Thyroid gland (tissue), 4 donors: ENCODE results near the gene CORO1C. TPM values are rescaled to one million over a fixed set of nuclear protein-coding genes. Genes with fewer than 3 reads are reported as not detected.

Experiments used
- DNase-seq, 2 donors: peaks; one replicate each; pipeline ENCODE4 v3.0.0-alpha.2; 2019
- H3K27ac ChIP-seq, 3 donors: fragments of 200-600 bp; sonication (generic); 1 replicate in 2 of 3; 2 replicates in 1 of 3; pipeline ENCODE4 v1.5.1; 2016 to 2019; ENCODE audit warnings: mild to moderate bottlenecking in 1 of 3, moderate library complexity in 1 of 3
- H3K27me3 ChIP-seq: fragments of 200-600 bp; sonication (generic); one replicate; pipeline ENCODE4 v1.5.1; 2019
- H3K36me3 ChIP-seq, 2 donors: fragments of 200-600 bp; sonication (generic); one replicate each; pipeline ENCODE4 v1.5.1; 2016 to 2019
- H3K4me1 ChIP-seq, 2 donors: fragments of 200-600 bp; sonication (generic); one replicate each; pipeline ENCODE4 v1.5.1; 2017 to 2019
- H3K4me3 ChIP-seq, 3 donors: fragments of 200-600 bp; sonication (generic); replicated peaks in 1 of 3; 1 replicate in 2 of 3; 2 replicates in 1 of 3; pipeline ENCODE4 v1.5.1; 2016; ENCODE audit warnings: mild to moderate bottlenecking in 1 of 3
- H3K9me3 ChIP-seq: fragments of 200-600 bp; sonication (generic); one replicate; pipeline ENCODE4 v1.5.1; 2017
- POLR2A ChIP-seq, 2 donors: fragments of 450-650 bp; IDR thresholded peaks; one replicate each; pipeline ENCODE4 v1.6.1; 2017; ENCODE audit warnings: antibody characterized with exemption in 2 of 2, mild to moderate bottlenecking in 2 of 2, moderate library complexity in 1 of 2
- WGBS, 2 donors: methylation state at CpG; one replicate each; pipeline ENCODE4 v1.1.5; 2017; 5-methylcytosine and 5-hydroxymethylcytosine counted together
- intact Hi-C: fragments of 100-400 bp; cut with DNase I; formaldehyde crosslinking; loops from one replicate; pipeline ENCODE4 v1.15.1; 2023
- total RNA-seq, 4 donors: library from RNA; depleted of rRNA; stranded (reverse); fragments of >200 nt; gene quantifications; one replicate each; pipeline ENCODE4 v1.2.3, GENCODE V29; 2016
- TF ChIP-seq, protein P1 (sequence below), 6 experiments: fragments of 200-600 bp in 3 of 6; fragments of 450-650 bp in 3 of 6; sonication (generic) in 3 of 6; IDR thresholded peaks; one replicate each; pipeline ENCODE4 v1.5.1; 2016 to 2019; ENCODE audit warnings: antibody characterized with exemption in 6 of 6, mild to moderate bottlenecking in 2 of 6, inconsistent platforms in 1 of 6, moderate library complexity in 1 of 6

The CORO1C gene
- total RNA-seq, 4 donors from 2014 or later, result 22.0 to 63.6 (median 30.1) TPM

DNA sequence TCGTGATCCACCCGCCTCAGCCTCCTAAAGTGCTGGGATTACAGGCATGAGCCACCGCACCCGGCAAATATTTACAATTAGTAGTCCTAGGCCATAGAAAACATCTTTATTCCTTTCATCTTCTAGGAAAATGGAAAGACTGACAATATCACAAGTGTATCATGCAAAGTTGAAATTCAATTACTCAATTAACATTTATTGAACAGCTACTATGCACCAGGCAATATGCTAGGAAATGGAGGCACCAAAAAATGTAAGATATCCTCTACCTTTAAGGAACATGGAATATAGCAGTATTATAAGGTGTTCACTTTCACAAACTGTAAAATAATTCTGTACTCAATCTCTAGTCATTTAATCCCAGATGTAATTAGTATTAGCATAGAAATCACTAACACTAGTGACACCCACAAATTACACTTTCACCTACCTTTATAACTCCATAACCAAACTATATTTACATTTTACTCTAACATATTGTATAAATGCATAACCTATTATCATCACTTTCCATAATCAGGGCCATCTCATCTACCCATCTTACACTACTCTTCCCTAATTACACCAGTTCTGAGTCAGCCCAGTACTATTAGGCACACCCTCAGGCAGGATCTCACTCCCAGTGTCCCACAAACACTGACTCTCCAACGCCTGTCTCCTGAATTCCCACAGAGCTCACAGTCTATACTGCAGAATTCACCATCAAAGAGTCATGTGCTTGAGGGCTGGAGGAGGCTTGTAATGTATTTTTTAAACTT lies 10.4 kb downstream of the CORO1C start:
- no peak overlapping the region for H3K4me3 ChIP-seq
- H3K4me1 ChIP-seq, result no peaks in the 10 kb centered on the region
- intact Hi-C loops, result no loop called here
- TF ChIP-seq POLR2A (IDR thresholded peaks at IDR 0.05), result no peak
- TF ChIP-seq, protein P1, sequence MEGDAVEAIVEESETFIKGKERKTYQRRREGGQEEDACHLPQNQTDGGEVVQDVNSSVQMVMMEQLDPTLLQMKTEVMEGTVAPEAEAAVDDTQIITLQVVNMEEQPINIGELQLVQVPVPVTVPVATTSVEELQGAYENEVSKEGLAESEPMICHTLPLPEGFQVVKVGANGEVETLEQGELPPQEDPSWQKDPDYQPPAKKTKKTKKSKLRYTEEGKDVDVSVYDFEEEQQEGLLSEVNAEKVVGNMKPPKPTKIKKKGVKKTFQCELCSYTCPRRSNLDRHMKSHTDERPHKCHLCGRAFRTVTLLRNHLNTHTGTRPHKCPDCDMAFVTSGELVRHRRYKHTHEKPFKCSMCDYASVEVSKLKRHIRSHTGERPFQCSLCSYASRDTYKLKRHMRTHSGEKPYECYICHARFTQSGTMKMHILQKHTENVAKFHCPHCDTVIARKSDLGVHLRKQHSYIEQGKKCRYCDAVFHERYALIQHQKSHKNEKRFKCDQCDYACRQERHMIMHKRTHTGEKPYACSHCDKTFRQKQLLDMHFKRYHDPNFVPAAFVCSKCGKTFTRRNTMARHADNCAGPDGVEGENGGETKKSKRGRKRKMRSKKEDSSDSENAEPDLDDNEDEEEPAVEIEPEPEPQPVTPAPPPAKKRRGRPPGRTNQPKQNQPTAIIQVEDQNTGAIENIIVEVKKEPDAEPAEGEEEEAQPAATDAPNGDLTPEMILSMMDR (IDR thresholded peaks at IDR 0.05), result no peak
- no peaks in the 10 kb centered on the region for H3K27me3 ChIP-seq
- 93% methylated on average over 5 of the region's 5 CpGs for WGBS, 2 donors
- no peak overlapping the region for H3K27ac ChIP-seq
- H3K9me3 ChIP-seq, result no peaks in the 10 kb centered on the region
- no peaks in the 10 kb centered on the region for H3K36me3 ChIP-seq
- DNase-seq, result no peak

DNA sequence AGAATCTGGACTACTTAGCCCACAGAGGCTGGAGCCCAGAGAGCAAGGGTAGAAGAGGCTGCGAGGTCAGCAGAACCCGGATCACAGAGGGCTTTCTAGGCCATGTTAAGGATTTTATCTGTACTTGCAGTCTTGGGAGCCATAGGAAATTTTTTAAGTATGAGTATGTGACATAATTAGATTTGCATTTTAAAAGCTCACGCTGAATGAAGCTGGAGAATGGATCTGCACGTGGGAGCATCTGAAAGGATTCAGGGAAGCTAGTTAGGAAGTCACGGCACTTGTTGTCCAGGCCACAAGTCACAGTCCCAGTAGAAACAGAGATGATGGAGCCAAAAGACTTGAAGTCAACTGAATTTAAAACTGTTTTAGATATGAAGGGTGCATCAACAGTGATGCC lies 14.1 kb downstream of the CORO1C start:
- WGBS, 2 donors, result 95% methylated on average over 5 of the region's 5 CpGs
- TF ChIP-seq POLR2A (IDR thresholded peaks at IDR 0.05), result no peak
- TF ChIP-seq, protein P1 (IDR thresholded peaks at IDR 0.05), result no peak
- intact Hi-C loops, result no loop called here
- Histone ChIP-seq H3K36me3 (no peaks in the 10 kb centered on the region), H3K9me3 (no peaks in the 10 kb centered on the region), H3K4me3 (no peak overlapping the region), H3K27me3 (no peaks in the 10 kb centered on the region), H3K27ac (no peak overlapping the region), H3K4me1 (peaks cover 3 to 7% of the 10 kb centered on the region in 2 donors)
- no peak for DNase-seq

DNA sequence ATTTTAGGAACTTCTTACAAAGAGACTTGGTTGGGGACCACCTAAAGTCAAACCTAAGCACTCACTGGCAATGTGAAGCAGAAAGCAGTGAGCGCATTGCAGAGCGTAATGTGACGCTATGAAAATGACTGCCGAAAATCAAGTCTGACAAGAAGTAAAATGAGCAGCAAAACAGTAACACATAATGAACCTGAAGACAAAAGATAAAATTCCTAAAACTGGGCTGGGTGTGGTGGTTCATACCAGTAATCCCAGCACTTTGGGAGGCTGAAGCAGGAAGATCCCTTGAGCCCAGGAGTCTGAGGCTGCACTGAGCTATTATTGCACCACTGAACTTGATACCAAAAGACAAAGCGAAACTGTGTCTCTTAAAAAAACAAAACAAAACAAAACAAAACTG lies 16.5 kb downstream of the CORO1C start:
- TF ChIP-seq, protein P1 (IDR thresholded peaks at IDR 0.05), result no peak
- TF ChIP-seq POLR2A (IDR thresholded peaks at IDR 0.05), result no peak
- WGBS, 2 donors, result 96 to 98% methylated on average over 5 of the region's 5 CpGs
- no peaks in the 10 kb centered on the region for H3K36me3 ChIP-seq
- intact Hi-C loops, result no loop called here
- no peaks in the 10 kb centered on the region for H3K9me3 ChIP-seq
- DNase-seq, result no peak
- H3K4me1 ChIP-seq, result peaks cover 3 to 13% of the 10 kb centered on the region in 2 donors
- no peak overlapping the region for H3K4me3 ChIP-seq
- H3K27ac ChIP-seq, result no peak overlapping the region
- H3K27me3 ChIP-seq, result no peaks in the 10 kb centered on the region

DNA sequence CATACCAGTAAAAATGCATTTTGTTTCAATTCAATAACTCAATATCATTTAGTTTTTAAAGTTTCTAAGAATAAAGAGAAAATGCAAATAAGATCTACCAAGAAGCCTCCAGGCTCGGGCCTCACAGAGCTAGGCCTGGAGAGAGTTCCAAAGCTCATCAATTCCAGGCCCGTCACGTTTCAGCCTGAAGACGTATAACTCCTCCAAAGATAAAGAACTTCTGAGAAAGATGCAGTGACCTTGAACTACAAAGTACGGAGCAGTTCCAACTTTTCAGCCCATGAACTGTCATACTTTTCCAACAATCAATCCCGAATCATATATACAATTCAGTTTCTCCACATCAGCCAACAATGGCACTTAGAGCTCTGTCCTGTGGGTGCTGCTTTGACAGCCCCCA lies 17.8 kb downstream of the CORO1C start:
- no peaks in the 10 kb centered on the region for H3K36me3 ChIP-seq
- H3K4me3 ChIP-seq, result no peak overlapping the region
- 84 to 88% methylated on average over 6 of the region's 6 CpGs for WGBS, 2 donors
- no peak for DNase-seq
- peaks cover 3 to 13% of the 10 kb centered on the region in 2 donors for H3K4me1 ChIP-seq
- intact Hi-C loops, result no loop called here
- H3K27me3 ChIP-seq, result no peaks in the 10 kb centered on the region
- no peak overlapping the region for H3K27ac ChIP-seq
- TF ChIP-seq POLR2A (IDR thresholded peaks at IDR 0.05), result no peak
- TF ChIP-seq, protein P1 (IDR thresholded peaks at IDR 0.05), result no peak
- no peaks in the 10 kb centered on the region for H3K9me3 ChIP-seq

DNA sequence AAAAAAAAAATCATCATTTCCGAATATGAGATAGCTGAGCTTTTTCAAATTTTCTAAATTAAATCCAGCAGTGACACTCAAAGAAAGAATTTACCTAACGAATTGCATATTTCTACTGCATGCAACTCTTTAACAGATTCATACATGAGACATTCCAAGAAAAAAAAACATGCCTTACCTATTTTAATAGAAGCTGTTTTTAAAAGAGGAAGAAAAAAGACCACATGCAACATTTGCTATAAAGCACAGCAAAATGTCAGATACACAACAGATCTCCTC lies 18.5 kb downstream of the CORO1C start:
- TF ChIP-seq, protein P1 (IDR thresholded peaks at IDR 0.05), result no peak
- H3K9me3 ChIP-seq, result no peaks in the 10 kb centered on the region
- peaks cover 3 to 13% of the 10 kb centered on the region in 2 donors for H3K4me1 ChIP-seq
- 43 to 55% methylated on average over 2 of the region's 2 CpGs for WGBS, 2 donors
- H3K27me3 ChIP-seq, result no peaks in the 10 kb centered on the region
- intact Hi-C loops, result no loop called here
- H3K4me3 ChIP-seq, result no peak overlapping the region
- H3K27ac ChIP-seq, result no peak overlapping the region
- no peak for DNase-seq
- H3K36me3 ChIP-seq, result no peaks in the 10 kb centered on the region
